Heart right ventricle (tissue), 16 donors: ENCODE results near the gene MZT2A. TPM values are rescaled to one million over a fixed set of nuclear protein-coding genes. Genes with fewer than 3 reads are reported as not detected.
"Not testable (repeated sequence)": the region's sequence is repeated elsewhere in the genome, so short reads cannot be mapped to it uniquely, and the experiment has no call there.

ENCODE experiments used
- ATAC-seq, 8 donors: fragments of 200-7000 bp; cut with Tn5 transposase; one replicate each; pipeline ENCODE4 v1.9.1; 2020; ENCODE audit warnings: mild to moderate bottlenecking in 8 of 8, moderate library complexity in 8 of 8, moderate number of reproducible peaks in 1 of 8
- DNase-seq, 2 donors: peaks; one replicate each; pipeline ENCODE4 v3.0.0-alpha.2; 2020
- H3K27ac ChIP-seq, 10 donors: fragments of 200-600 bp; sonication (generic) in 2 of 10; one replicate each; pipeline versions ENCODE4 v1.5.0 to v1.8.0; 2020 to 2022; ENCODE audit warnings: mild to moderate bottlenecking in 3 of 10
- H3K27me3 ChIP-seq, 7 donors: fragments of 200-600 bp; one replicate each; pipeline ENCODE4 v1.8.0; 2021 to 2022; ENCODE audit warnings: mild to moderate bottlenecking in 2 of 7
- H3K36me3 ChIP-seq, 9 donors: fragments of 200-600 bp; sonication (generic) in 1 of 9; one replicate each; pipeline versions ENCODE4 v1.5.0 to v1.8.0; 2020 to 2022; ENCODE audit warnings: mild to moderate bottlenecking in 2 of 9
- H3K4me1 ChIP-seq, 9 donors: fragments of 200-600 bp; sonication (generic) in 1 of 9; one replicate each; pipeline versions ENCODE4 v1.5.0 to v1.8.0; 2020 to 2022; ENCODE audit warnings: mild to moderate bottlenecking in 4 of 9
- H3K4me3 ChIP-seq, 10 donors: fragments of 200-600 bp; sonication (generic) in 2 of 10; one replicate each; pipeline versions ENCODE4 v1.5.0 to v1.8.0; 2020 to 2022; ENCODE audit warnings: mild to moderate bottlenecking in 7 of 10, moderate library complexity in 2 of 10
- H3K9me3 ChIP-seq, 11 donors: fragments of 200-600 bp in 10 of 11; sonication (generic) in 2 of 11; one replicate each; pipeline versions ENCODE4 v1.5.0 to v1.8.0; 2013 to 2022; ENCODE audit warnings: mild to moderate bottlenecking in 2 of 11, control low read depth in 1 of 11, moderate library complexity in 1 of 11
- WGBS, 2 donors: extraction: QIAGEN DNeasy Blood & Tissue Kit; methylation state at CpG; one replicate each; pipeline ENCODE4 v1.1.7; 2013; ENCODE audit warnings: inconsistent platforms in 1 of 2; 5-methylcytosine and 5-hydroxymethylcytosine counted together
- intact Hi-C, 10 donors: fragments of 100-400 bp; cut with DNase I; formaldehyde crosslinking; loops; one replicate each; pipeline versions ENCODE4 v1.11.1 to v1.14.2; 2022
- polyA plus RNA-seq, 2 donors: library from polyadenylated mRNA; stranded (reverse); fragments of 200-250 nt; gene quantifications; one replicate each; pipeline ENCODE4 v1.2.3, GENCODE V29; 2013
- total RNA-seq, 10 donors: library from RNA; stranded (reverse); fragmentation: NEBNext Ultra II Directional in 3 of 10; extraction: Animal tissue kit (Norgen Biotek cat#: 25700) in 3 of 10; gene quantifications; one replicate each; pipeline versions ENCODE4 v1.2.1 to v1.2.4, GENCODE V29; 2021 to 2023
- donor health status: Arrhythmogenic right ventricular cardiomyopathy.
- donor health status: ischemic (EF 13 %, LVEDD 7.1; RV severe dilation, severe dysfunction).
- donor health status: healthy with polysubstance abuse.
- donor health status: DM: no; HTN: yes; CAD: no.
- donor health status: DM: no; HTN: no; CAD: no.
- donor health status: ischemic (EF 25% LVEDD 6.9; RV normal size, moderate dysfunction).
- donor health status: ischemic (EF 25% LVEDD 5.7; RV mildly dilated, moderate dysfunction).
- donor health status: healthy.
- donor health status: DM: yes; HTN: yes; CAD: no.
- donor health status: Ischemic cardiomyopathy.
- donor health status: ischemic (EF 35%, LVEDD 5.7; RV mildly dilated, moderate dysfunction).
- donor health status: nonischemic (EF 11% LVEDD 7.7; RV severe dilation, severe dysfunction).
- donor health status: DM: yes; HTN: yes; CAD: no.
- donor health status: PGD.
- donor health status: ischemic (EF 29% LVEDD 5.4; RV normal size, mild dysfunction).
- donor health status: nonischemic (EF 23%, LVEDD 6.1; RV moderate dilation, normal function).

MZT2A gene
- total and polyA plus RNA-seq, 12 donors, result 114 to 674 (median 221) TPM

- H3K9me3 ChIP-seq, intact Hi-C loops, H3K27me3 ChIP-seq, ATAC-seq, H3K27ac ChIP-seq, H3K36me3 ChIP-seq, DNase-seq, H3K4me1 ChIP-seq, H3K4me3 ChIP-seq: not testable (repeated sequence)
- WGBS, 2 donors, result 78 to 81% methylated on average over 20 to 21 of the region's 23 CpGs
Measured at GRCh38 chr2:131532723-131533608, 40.8 kb upstream of the MZT2A start.

DNA sequence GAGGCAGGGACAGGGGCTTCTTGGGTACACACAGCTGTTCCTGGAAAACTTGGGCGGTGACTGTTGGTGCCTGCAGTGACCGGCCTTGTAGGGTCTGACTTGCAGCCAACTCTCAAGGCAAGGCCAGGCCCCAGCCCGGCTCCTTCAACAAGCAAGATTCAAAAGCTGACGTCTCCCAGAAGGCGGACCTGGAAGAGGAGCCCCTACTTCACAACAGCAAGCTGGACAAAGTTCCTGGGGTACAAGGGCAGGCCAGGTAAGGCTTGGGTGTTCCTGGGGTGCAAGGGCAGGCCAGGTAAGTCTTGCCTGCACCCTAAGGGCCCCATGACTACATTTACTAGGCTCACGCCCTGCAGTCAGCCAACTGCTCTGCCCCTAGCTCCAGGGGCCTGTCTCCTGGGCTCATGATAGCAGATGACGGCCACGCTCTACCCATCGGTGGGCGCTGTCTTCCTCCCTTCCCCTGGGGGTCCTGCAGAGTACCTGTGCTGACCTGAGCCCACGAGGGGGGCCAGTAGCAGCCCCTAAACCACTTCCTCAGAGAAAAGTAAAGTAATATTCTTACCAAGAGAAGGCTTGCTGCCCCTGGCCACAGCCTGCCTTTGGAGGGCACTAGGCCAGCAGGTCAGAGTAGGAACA is 39.5 kb upstream of the MZT2A start:
- intact Hi-C loops, H3K27ac ChIP-seq, H3K36me3 ChIP-seq, H3K27me3 ChIP-seq, DNase-seq, H3K4me3 ChIP-seq, H3K9me3 ChIP-seq, ATAC-seq: not testable (repeated sequence)
- WGBS, 2 donors, result 90 to 92% methylated on average over 5 to 9 of the region's 11 CpGs
- peaks cover 0 to 11% (median 3%) of the 10 kb centered on the region in 9 donors for H3K4me1 ChIP-seq

GRCh38 chr2:131530626-131531344 is 38.6 kb upstream of the MZT2A start:
- WGBS, 2 donors, result 72 to 85% methylated on average over 10 to 21 of the region's 22 CpGs
- DNase-seq, result not testable (repeated sequence)

GRCh38 chr2:131529864-131530445 is 37.8 kb upstream of the MZT2A start:
- ATAC-seq, H3K36me3 ChIP-seq, H3K27ac ChIP-seq, intact Hi-C loops, H3K27me3 ChIP-seq, H3K9me3 ChIP-seq, H3K4me3 ChIP-seq, DNase-seq: not testable (repeated sequence)
- H3K4me1 ChIP-seq, result peaks cover 0 to 11% (median 3%) of the 10 kb centered on the region in 9 donors
- WGBS, 2 donors, result 89 to 96% methylated on average over 5 of the region's 5 CpGs

More at GRCh38 chr2:131530626-131531344, 38.6 kb upstream of the MZT2A start:
- H3K36me3 ChIP-seq, H3K9me3 ChIP-seq, H3K4me3 ChIP-seq, intact Hi-C loops, H3K27me3 ChIP-seq, H3K27ac ChIP-seq, ATAC-seq: not testable (repeated sequence)
- peaks cover 0 to 11% (median 3%) of the 10 kb centered on the region in 9 donors for H3K4me1 ChIP-seq

GRCh38 chr2:131528981-131529863 is 37.0 kb upstream of the MZT2A start:
- peak in 4 of 8 donors; percentile 16 to 40 (median 20) for ATAC-seq
- H3K27me3 ChIP-seq, DNase-seq, intact Hi-C loops, H3K9me3 ChIP-seq, H3K36me3 ChIP-seq, H3K27ac ChIP-seq: not testable (repeated sequence)
- Histone ChIP-seq H3K4me3 (peak overlapping the region in 8 of 10 donors; percentile 27 to 51 (median 47)), H3K4me1 (peaks cover 0 to 11% (median 3%) of the 10 kb centered on the region in 9 donors)
- 70 to 82% methylated on average over 24 to 25 of the region's 26 CpGs for WGBS, 2 donors

DNA sequence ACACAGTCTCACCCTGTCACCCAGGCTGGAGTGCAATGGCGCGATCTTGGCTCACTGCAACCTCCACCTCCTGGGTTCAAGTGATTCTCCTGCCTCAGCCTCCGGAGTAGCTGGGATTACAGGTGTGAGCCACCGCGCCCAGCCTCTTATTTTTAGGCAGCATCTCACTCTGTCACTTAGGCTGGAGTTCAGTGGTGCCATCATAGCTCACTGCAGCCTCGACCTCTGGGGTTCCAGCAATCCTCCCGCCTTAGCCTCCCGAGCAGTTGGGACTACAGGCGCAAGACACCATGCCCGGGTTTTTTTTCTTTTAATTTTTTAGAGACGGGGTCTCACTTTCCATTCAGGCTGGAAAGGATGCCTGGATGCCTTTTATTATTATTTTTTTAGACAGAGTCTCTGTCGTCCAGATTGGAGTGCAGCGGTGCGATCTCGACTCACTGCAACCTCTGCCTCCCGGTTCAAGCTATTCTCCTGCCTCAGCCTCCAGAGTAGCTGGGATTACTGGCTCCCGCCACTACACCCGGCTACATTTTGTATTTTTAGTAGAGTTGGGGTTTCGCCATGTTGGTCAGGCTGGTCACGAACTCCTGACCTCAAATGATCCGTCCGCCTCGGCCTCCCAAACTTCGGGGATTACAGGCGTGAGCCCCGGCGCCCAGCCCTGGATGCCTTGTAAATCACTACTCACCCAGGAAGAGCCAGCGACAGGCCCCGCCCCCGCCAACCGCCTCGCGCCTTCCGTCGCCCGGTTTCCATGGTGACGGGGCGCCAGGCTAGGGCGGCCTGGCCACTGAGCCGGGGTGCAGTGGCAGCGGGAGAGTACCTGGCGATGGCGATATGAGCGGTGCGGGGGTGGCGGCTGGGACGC is 35.2 kb upstream of the MZT2A start, which contains the start of gene CCDC74A:
TSS of gene CCDC74A (plus strand) at position 758 of the 871 bp plus-strand sequence. CDS start at position 841, 83 bp downstream.
- Histone ChIP-seq H3K27ac (peak within 1 kb of the TSS in 2 of 10 donors; percentile 31 to 39), H3K4me3 (peak within 1 kb of the TSS in 9 of 10 donors; percentile 27 to 51 (median 46)), H3K4me1 (peaks cover 0 to 11% (median 3%) of the 10 kb centered on the region in 9 donors)
- H3K27me3 ChIP-seq, H3K9me3 ChIP-seq, intact Hi-C loops, H3K36me3 ChIP-seq: not testable (repeated sequence)
- peak; percentile 46 to 84 (median 78) for ATAC-seq
- 36 to 40% methylated on average over 38 to 40 of the region's 47 CpGs for WGBS, 2 donors
- peak; percentile 54 to 72 for DNase-seq

- DNase-seq, H3K36me3 ChIP-seq, H3K27me3 ChIP-seq, H3K9me3 ChIP-seq, intact Hi-C loops, ATAC-seq, H3K27ac ChIP-seq, H3K4me3 ChIP-seq: not testable (repeated sequence)
- WGBS, 2 donors, result 89 to 92% methylated on average over 2 of the region's 2 CpGs
- H3K4me1 ChIP-seq, result peaks cover 0 to 15% (median 3%) of the 10 kb centered on the region in 9 donors
Measured at GRCh38 chr2:131525256-131525655, 33.1 kb upstream of the MZT2A start.
